ENCODE results near the gene WDFY2.

GRCh38 chr13:51738226-51738905 is 154.1 kb downstream of the WDFY2 start:
- TF ChIP-seq TAF1 (conservative IDR thresholded peaks at IDR 0.05) (no peak), CTCF (IDR thresholded peaks at IDR 0.05; ENCODE audit: low read depth, low read length, missing input control) (no peak), JUND (IDR thresholded peaks at IDR 0.05) (no peak), MAX (IDR thresholded peaks at IDR 0.05) (no peak), EGR1 (IDR thresholded peaks at IDR 0.05; ENCODE audit: low read depth in 2 of 2) (no peak)
